GM10266 (cell line): ENCODE data around the gene CEP63.

Source experiments
- DNase-seq: peaks from one replicate; pipeline ENCODE4 v3.0.0; 2012; ENCODE audit errors: extremely low spot score
- CTCF ChIP-seq: IDR thresholded peaks from 2 replicates; pipeline ENCODE4 v1.5.1; 2012; ENCODE audit warnings: mild to moderate bottlenecking, low read depth; ENCODE audit not compliant: control insufficient read depth, insufficient read depth; ENCODE audit errors: missing control alignments

The CEP63 gene

GRCh38 chr3:134621854-134622253 lies 136.0 kb downstream of the CEP63 start:
- TF ChIP-seq CTCF: no peak
- DNase-seq: no peak

GRCh38 chr3:134622806-134623365 lies 137.0 kb downstream of the CEP63 start:
- TF ChIP-seq CTCF: no peak
- DNase-seq: no peak

GRCh38 chr3:134623615-134624245 lies 137.9 kb downstream of the CEP63 start:
- no peak for DNase-seq
- TF ChIP-seq CTCF: no peak
